Measurements from ENCODE around the gene ZNF10. TPM values are rescaled to one million over a fixed set of nuclear protein-coding genes. Genes with fewer than 3 reads are reported as not detected.

Gene ZNF10
- total RNA-seq, 6 experiments from 2014 or later, result 3.1 to 5.3 (median 3.8) TPM

- no peak for DNase-seq
- H3K27ac ChIP-seq, result no peak overlapping the region
- H3K4me1 ChIP-seq, result no peaks in the 10 kb centered on the region
- no peaks in the 10 kb centered on the region for H3K27me3 ChIP-seq
- WGBS (ENCODE audit: insufficient coverage, low coverage, low lambda C conversion rate, missing lambda C conversion rate), result 95% methylated on average over 2 of the region's 2 CpGs
- peaks cover 0 to 30% (median 15%) of the 10 kb centered on the region in 4 donors for H3K36me3 ChIP-seq
- intact Hi-C loops (cut with DNase I), result no loop called here
- H3K4me3 ChIP-seq, result no peak overlapping the region
- TF ChIP-seq POLR2A (IDR thresholded peaks at IDR 0.05), result no peak
- no peak for TF ChIP-seq CTCF (IDR thresholded peaks at IDR 0.05)
- peaks cover 28 to 70% (median 55%) of the 10 kb centered on the region in 4 donors for H3K9me3 ChIP-seq
- ATAC-seq, result no peak
Observed at GRCh38 chr12:133202493-133203343, 72.3 kb downstream of the ZNF10 start.

GRCh38 chr12:133203344-133204263, 73.2 kb downstream of the ZNF10 start:
- H3K9me3 ChIP-seq, result peaks cover 28 to 72% (median 58%) of the 10 kb centered on the region in 4 donors
- no peak overlapping the region for H3K27ac ChIP-seq

GRCh38 chr12:133204264-133204603, 73.8 kb downstream of the ZNF10 start:
- no peak overlapping the region for H3K4me3 ChIP-seq
- H3K9me3 ChIP-seq, result peaks cover 28 to 77% (median 58%) of the 10 kb centered on the region in 4 donors

More at GRCh38 chr12:133203344-133204263, 73.2 kb downstream of the ZNF10 start:
- TF ChIP-seq CTCF (IDR thresholded peaks at IDR 0.05), result no peak
- TF ChIP-seq POLR2A (IDR thresholded peaks at IDR 0.05), result no peak
- H3K4me1 ChIP-seq, result no peaks in the 10 kb centered on the region
- no peaks in the 10 kb centered on the region for H3K27me3 ChIP-seq
- peaks cover 0 to 30% (median 15%) of the 10 kb centered on the region in 4 donors for H3K36me3 ChIP-seq
- intact Hi-C loops (cut with DNase I), result no loop called here
- WGBS (ENCODE audit: insufficient coverage, low coverage, low lambda C conversion rate, missing lambda C conversion rate), result 98% methylated on average over 6 of the region's 7 CpGs
- no peak overlapping the region for H3K4me3 ChIP-seq
- DNase-seq (no peak), ATAC-seq (no peak)

More at GRCh38 chr12:133204264-133204603, 73.8 kb downstream of the ZNF10 start:
- whole genome bisulfite sequencing (ENCODE audit: insufficient coverage, low coverage, low lambda C conversion rate, missing lambda C conversion rate), result 85% methylated on average over 1 of the region's 1 CpG
- intact Hi-C loops (cut with DNase I), result no loop called here
- ATAC-seq (no peak), DNase-seq (no peak)
- no peaks in the 10 kb centered on the region for H3K4me1 ChIP-seq
- no peaks in the 10 kb centered on the region for H3K27me3 ChIP-seq
- no peak overlapping the region for H3K27ac ChIP-seq
- TF ChIP-seq CTCF (IDR thresholded peaks at IDR 0.05) (no peak), POLR2A (IDR thresholded peaks at IDR 0.05) (no peak)
- H3K36me3 ChIP-seq, result peaks cover 0 to 30% (median 15%) of the 10 kb centered on the region in 4 donors
